H9 (cell line): Measurements from ENCODE around the gene PPFIBP2. TPM values are rescaled to one million over a fixed set of nuclear protein-coding genes. Genes with fewer than 3 reads are reported as not detected.

Experiments
- DNase-seq: peaks from one replicate; pipeline ENCODE4 v3.0.0-alpha.2; 2017
- H2AFZ ChIP-seq: one replicate; pipeline ENCODE4 v1.6.1; 2013; ENCODE audit warnings: mild to moderate bottlenecking, low read length, control low read depth, moderate library complexity
- H2AK5ac ChIP-seq: 2 replicates; pipeline ENCODE4 v1.6.1; 2013; ENCODE audit warnings: low read length, control low read depth, mixed read lengths; ENCODE audit not compliant: insufficient read length
- H2BK120ac ChIP-seq: one replicate; pipeline ENCODE4 v1.6.1; 2013; ENCODE audit warnings: low read depth, mild to moderate bottlenecking, low read length, control low read depth, inconsistent platforms; ENCODE audit not compliant: poor library complexity, severe bottlenecking
- H2BK12ac ChIP-seq: 2 replicates; pipeline ENCODE4 v1.6.1; 2013; ENCODE audit warnings: low read length, control low read depth, mixed read lengths, low read depth; ENCODE audit not compliant: insufficient read length
- H2BK15ac ChIP-seq: 2 replicates; pipeline ENCODE4 v1.6.1; 2013; ENCODE audit warnings: low read depth, low read length, control low read depth
- H2BK20ac ChIP-seq: one replicate; pipeline ENCODE4 v1.6.1; 2013; ENCODE audit warnings: low read depth, mild to moderate bottlenecking, low read length, control low read depth, inconsistent platforms; ENCODE audit not compliant: poor library complexity, severe bottlenecking
- H2BK5ac ChIP-seq: 2 replicates; pipeline ENCODE4 v1.6.1; 2013; ENCODE audit warnings: low read length, control low read depth, mixed read lengths; ENCODE audit not compliant: insufficient read length
- H3K14ac ChIP-seq: 2 replicates; pipeline ENCODE4 v1.6.1; 2013; ENCODE audit warnings: low read length, control low read depth; ENCODE audit not compliant: insufficient read depth
- H3K18ac ChIP-seq: 2 replicates; pipeline ENCODE4 v1.6.1; 2013; ENCODE audit warnings: low read depth, mild to moderate bottlenecking, mixed read lengths, low read length, control low read depth; ENCODE audit not compliant: insufficient read length
- H3K23ac ChIP-seq: 2 replicates; pipeline ENCODE4 v1.6.1; 2013; ENCODE audit warnings: low read length, control low read depth, mixed read lengths, low read depth; ENCODE audit not compliant: insufficient read length
- H3K23me2 ChIP-seq: 2 replicates; pipeline ENCODE4 v1.6.1; 2013; ENCODE audit warnings: low read depth, mild to moderate bottlenecking, mixed read lengths, low read length, control low read depth; ENCODE audit not compliant: insufficient read length, poor library complexity, severe bottlenecking
- H3K27ac ChIP-seq: 2 replicates; pipeline ENCODE4 v1.5.1; 2013; ENCODE audit warnings: low read length, control low read depth, mixed read lengths, low read depth; ENCODE audit not compliant: insufficient read length
- H3K27me3 ChIP-seq: 2 replicates; pipeline ENCODE4 v1.6.1; 2013; ENCODE audit warnings: low read length, control low read depth, inconsistent platforms; ENCODE audit not compliant: insufficient read depth
- H3K4ac ChIP-seq: 2 replicates; pipeline ENCODE4 v1.6.1; 2013; ENCODE audit warnings: low read depth, mild to moderate bottlenecking, control low read depth, inconsistent platforms, low read length, moderate library complexity
- H3K4me1 ChIP-seq: 2 replicates; pipeline ENCODE4 v1.6.1; 2013; ENCODE audit warnings: low read length, control low read depth, inconsistent platforms; ENCODE audit not compliant: insufficient read depth
- H3K4me2 ChIP-seq: 2 replicates; pipeline ENCODE4 v1.6.1; 2013; ENCODE audit warnings: low read length, control low read depth, mixed read lengths; ENCODE audit not compliant: insufficient read length, insufficient read depth
- H3K56ac ChIP-seq: 2 replicates; pipeline ENCODE4 v1.6.1; 2013; ENCODE audit warnings: low read depth, mild to moderate bottlenecking, mixed read lengths, low read length, control low read depth; ENCODE audit not compliant: insufficient read length
- H3K79me1 ChIP-seq: 2 replicates; pipeline ENCODE4 v1.6.1; 2013; ENCODE audit warnings: low read depth, mild to moderate bottlenecking, moderate library complexity, low read length, control low read depth, inconsistent platforms; ENCODE audit not compliant: insufficient read depth, poor library complexity, severe bottlenecking
- H3K79me2 ChIP-seq: 2 replicates; pipeline ENCODE4 v1.6.1; 2013; ENCODE audit warnings: low read length, control low read depth, inconsistent platforms; ENCODE audit not compliant: insufficient read depth
- H3K9ac ChIP-seq: 2 replicates; pipeline ENCODE4 v1.6.1; 2013; ENCODE audit warnings: low read length, control low read depth, mixed read lengths; ENCODE audit not compliant: insufficient read length; ENCODE audit errors: extremely low read depth
- H3K9me3 ChIP-seq: one replicate; pipeline ENCODE4 v1.6.1; 2013; ENCODE audit warnings: low read depth, low read length, inconsistent platforms; ENCODE audit not compliant: control insufficient read depth
- H3T11ph ChIP-seq: one replicate; pipeline ENCODE4 v1.6.1; 2013; ENCODE audit warnings: mild to moderate bottlenecking, low read length, control low read depth, inconsistent platforms
- H4K20me1 ChIP-seq: one replicate; pipeline ENCODE4 v1.6.1; 2013; ENCODE audit not compliant: control insufficient read depth, insufficient read length, insufficient read depth
- H4K5ac ChIP-seq: 2 replicates; pipeline ENCODE4 v1.6.1; 2013; ENCODE audit warnings: low read depth, mild to moderate bottlenecking, mixed read lengths, low read length, control low read depth; ENCODE audit not compliant: insufficient read length
- H4K8ac ChIP-seq: replicated peaks from 2 replicates; pipeline ENCODE4 v1.6.1; 2013; ENCODE audit warnings: low read length, control low read depth, mixed read lengths, low read depth; ENCODE audit not compliant: insufficient read length
- H4K91ac ChIP-seq: 2 replicates; pipeline ENCODE4 v1.6.1; 2013; ENCODE audit warnings: low read depth, mild to moderate bottlenecking, moderate library complexity, mixed read lengths, low read length, control low read depth; ENCODE audit not compliant: insufficient read length
- H3K27ac Mint-ChIP-seq, 3 experiments: 2 replicates in 2 of 3; 3 replicates in 1 of 3; pipeline ENCODE4 v1.8.0; 2020 to 2021; ENCODE audit warnings: mixed read lengths in 3 of 3, mild to moderate bottlenecking in 1 of 3, moderate library complexity in 1 of 3
- H3K27me3 Mint-ChIP-seq: 2 replicates; pipeline ENCODE4 v1.8.0; 2021; ENCODE audit warnings: low read depth, mild to moderate bottlenecking, moderate library complexity, mixed read lengths
- H3K36me3 Mint-ChIP-seq, 3 experiments: 2 replicates in 2 of 3; 3 replicates in 1 of 3; pipeline ENCODE4 v1.8.0; 2020 to 2021; ENCODE audit warnings: low read depth in 3 of 3, mixed read lengths in 3 of 3; ENCODE audit not compliant: insufficient read depth in 1 of 3
- H3K4me1 Mint-ChIP-seq, 2 experiments: 2 replicates each; pipeline ENCODE4 v1.8.0; 2020; ENCODE audit warnings: mixed read lengths in 2 of 2
- H3K4me3 Mint-ChIP-seq, 2 experiments: 2 replicates in 1 of 2; 3 replicates in 1 of 2; pipeline ENCODE4 v1.8.0; 2020 to 2021; ENCODE audit warnings: mild to moderate bottlenecking in 2 of 2, mixed read lengths in 2 of 2, moderate library complexity in 1 of 2
- H3K9me3 Mint-ChIP-seq, 2 experiments: 2 replicates in 1 of 2; 3 replicates in 1 of 2; pipeline ENCODE4 v1.8.0; 2020; ENCODE audit warnings: mild to moderate bottlenecking in 2 of 2, mixed read lengths in 2 of 2, moderate library complexity in 1 of 2
- WGBS: extraction: QIAGEN DNeasy Blood & Tissue Kit; methylation state at CpG from one replicate; pipeline ENCODE4 v1.1.7; 2013; ENCODE audit warnings: missing lambda C conversion rate, low lambda C conversion rate, mixed read lengths; ENCODE audit not compliant: insufficient read length; ENCODE audit errors: extremely low coverage; 5-methylcytosine and 5-hydroxymethylcytosine counted together
- total RNA-seq: library from RNA; stranded (reverse); gene quantifications from 2 replicates; pipeline ENCODE4 v1.2.1, GENCODE V29; 2021
- TF ChIP-seq, protein P1 (sequence below): fragments of 200-600 bp; sonication (generic); conservative IDR thresholded peaks from 3 replicates; pipeline ENCODE4 v1.8.0; 2021; ENCODE audit warnings: antibody characterized with exemption, mild to moderate bottlenecking

The PPFIBP2 gene
- total RNA-seq, 1 experiment from 2014 or later = 8.3 TPM

GRCh38 chr11:7656704-7657103 lies 142.9 kb downstream of the PPFIBP2 start:
- Histone ChIP-seq H3K79me2 (no peaks in the 10 kb centered on the region), H3K4ac (no peak overlapping the region), H3K9me3 (no peaks in the 10 kb centered on the region), H2BK5ac (no peak overlapping the region), H3K14ac (no peak overlapping the region), H2BK12ac (no peak overlapping the region), H2AK5ac (no peak overlapping the region), H3K18ac (no peak overlapping the region), H3K79me1 (no peaks in the 10 kb centered on the region), H3T11ph (no peak overlapping the region), H4K91ac (no peak overlapping the region), H2AFZ (no peak overlapping the region), H3K27me3 (no peaks in the 10 kb centered on the region), H4K8ac (no peak overlapping the region), H2BK120ac (no peak overlapping the region), H4K5ac (no peak overlapping the region), H2BK15ac (no peak overlapping the region), H3K56ac (no peak overlapping the region), H3K23ac (no peak overlapping the region), H3K4me2 (no peak overlapping the region), H2BK20ac (no peak overlapping the region), H3K4me1 (no peaks in the 10 kb centered on the region), H3K27ac (no peak overlapping the region), H3K23me2 (no peaks in the 10 kb centered on the region), H4K20me1 (no peaks in the 10 kb centered on the region), H3K9ac (no peak overlapping the region)
- Mint-ChIP-seq H3K27me3 (no peaks in the 10 kb centered on the region), H3K9me3 (peaks cover 4 to 5% of the 10 kb centered on the region in 2 experiments), H3K4me3 (no peak overlapping the region), H3K4me1 (peaks cover 5 to 7% of the 10 kb centered on the region in 2 experiments), H3K27ac (peak overlapping the region in 1 of 3 experiments; percentile 34; a peak in 1 of 7 replicates), H3K36me3 (peaks cover 5 to 37% (median 17%) of the 10 kb centered on the region in 3 experiments)
- TF ChIP-seq, protein P1, sequence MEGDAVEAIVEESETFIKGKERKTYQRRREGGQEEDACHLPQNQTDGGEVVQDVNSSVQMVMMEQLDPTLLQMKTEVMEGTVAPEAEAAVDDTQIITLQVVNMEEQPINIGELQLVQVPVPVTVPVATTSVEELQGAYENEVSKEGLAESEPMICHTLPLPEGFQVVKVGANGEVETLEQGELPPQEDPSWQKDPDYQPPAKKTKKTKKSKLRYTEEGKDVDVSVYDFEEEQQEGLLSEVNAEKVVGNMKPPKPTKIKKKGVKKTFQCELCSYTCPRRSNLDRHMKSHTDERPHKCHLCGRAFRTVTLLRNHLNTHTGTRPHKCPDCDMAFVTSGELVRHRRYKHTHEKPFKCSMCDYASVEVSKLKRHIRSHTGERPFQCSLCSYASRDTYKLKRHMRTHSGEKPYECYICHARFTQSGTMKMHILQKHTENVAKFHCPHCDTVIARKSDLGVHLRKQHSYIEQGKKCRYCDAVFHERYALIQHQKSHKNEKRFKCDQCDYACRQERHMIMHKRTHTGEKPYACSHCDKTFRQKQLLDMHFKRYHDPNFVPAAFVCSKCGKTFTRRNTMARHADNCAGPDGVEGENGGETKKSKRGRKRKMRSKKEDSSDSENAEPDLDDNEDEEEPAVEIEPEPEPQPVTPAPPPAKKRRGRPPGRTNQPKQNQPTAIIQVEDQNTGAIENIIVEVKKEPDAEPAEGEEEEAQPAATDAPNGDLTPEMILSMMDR = no peak
- no peak for DNase-seq
- no CpG with 5 or more reads among the region's 11 CpGs for WGBS
